ENCODE measurements around the gene CYP3A4. TPM values are rescaled to one million over a fixed set of nuclear protein-coding genes. Genes with fewer than 3 reads are reported as not detected.
"Not testable (repeated sequence)": the region's sequence is repeated elsewhere in the genome, so short reads cannot be mapped to it uniquely, and the experiment has no call there.

Gene CYP3A4
- total and polyA plus RNA-seq, 7 donors, result 0.25 to 3.6 (median 0.69) TPM; not detected in 4

GRCh38 chr7:99780588-99780987 is 3.4 kb downstream of the CYP3A4 start:
- 90 to 93% methylated on average over 1 of the region's 1 CpG for WGBS, 2 donors
- no peak for TF ChIP-seq CTCF (IDR thresholded peaks at IDR 0.05)
- no peak for TF ChIP-seq POLR2A (IDR thresholded peaks at IDR 0.05)
- no peak for TF ChIP-seq EP300 (IDR thresholded peaks at IDR 0.05)
- TF ChIP-seq POLR2AphosphoS5 (IDR thresholded peaks at IDR 0.05), result no peak

GRCh38 chr7:99779949-99780348 is 4.0 kb downstream of the CYP3A4 start:
- Histone ChIP-seq H3K27ac (no peak overlapping the region), H3K9me3 (no peaks in the 10 kb centered on the region), H3K27me3 (no peaks in the 10 kb centered on the region), H3K4me1 (no peaks in the 10 kb centered on the region), H3K4me3 (no peak overlapping the region), H3K36me3 (no peaks in the 10 kb centered on the region)
- intact Hi-C loops (cut with DNase I), result no loop called here
- DNase-seq, result no peak
- WGBS, 2 donors, result 80 to 81% methylated on average over 3 of the region's 3 CpGs
- TF ChIP-seq POLR2A (IDR thresholded peaks at IDR 0.05) (no peak), POLR2AphosphoS5 (IDR thresholded peaks at IDR 0.05) (no peak), CTCF (IDR thresholded peaks at IDR 0.05) (no peak)

More at GRCh38 chr7:99780588-99780987, 3.4 kb downstream of the CYP3A4 start:
- intact Hi-C loops (cut with DNase I), result no loop called here
- no peaks in the 10 kb centered on the region for H3K9me3 ChIP-seq
- no peak overlapping the region for H3K27ac ChIP-seq
- no peaks in the 10 kb centered on the region for H3K36me3 ChIP-seq
- no peak for DNase-seq
- no peaks in the 10 kb centered on the region for H3K27me3 ChIP-seq
- no peaks in the 10 kb centered on the region for H3K4me1 ChIP-seq
- H3K4me3 ChIP-seq, result no peak overlapping the region

GRCh38 chr7:99778880-99779279 is 5.1 kb downstream of the CYP3A4 start:
- DNase-seq, result no peak
- H3K9me3 ChIP-seq, result no peaks in the 10 kb centered on the region
- no peaks in the 10 kb centered on the region for H3K4me1 ChIP-seq
- intact Hi-C loops (cut with DNase I), result no loop called here
- H3K27ac ChIP-seq, result no peak overlapping the region
- H3K36me3 ChIP-seq, result no peaks in the 10 kb centered on the region
- TF ChIP-seq EP300 (IDR thresholded peaks at IDR 0.05), result no peak
- no peak for TF ChIP-seq CTCF (IDR thresholded peaks at IDR 0.05)
- TF ChIP-seq POLR2A (IDR thresholded peaks at IDR 0.05), result no peak
- TF ChIP-seq POLR2AphosphoS5 (IDR thresholded peaks at IDR 0.05), result no peak
- H3K4me3 ChIP-seq, result no peak overlapping the region
- 83 to 91% methylated on average over 5 of the region's 5 CpGs for WGBS, 2 donors
- no peaks in the 10 kb centered on the region for H3K27me3 ChIP-seq

- H3K27ac ChIP-seq; H3K27me3 ChIP-seq; H3K4me1 ChIP-seq; H3K36me3 ChIP-seq; intact Hi-C loops (cut with DNase I); H3K9me3 ChIP-seq; DNase-seq; H3K4me3 ChIP-seq: not testable (repeated sequence)
- WGBS, 2 donors, result 53 to 73% methylated on average over 1 of the region's 1 CpG
These were observed 10.6 kb downstream of the CYP3A4 start for GRCh38 chr7:99773395-99773794.

GRCh38 chr7:99772565-99772964 is 11.4 kb downstream of the CYP3A4 start:
- WGBS, 2 donors, result 20 to 66% methylated on average over 1 of the region's 1 CpG
- Histone ChIP-seq H3K4me1 (no peaks in the 10 kb centered on the region), H3K27ac (no peak overlapping the region), H3K9me3 (peaks cover 0 to 3% (median 0%) of the 10 kb centered on the region in 4 donors), H3K27me3 (no peaks in the 10 kb centered on the region), H3K36me3 (no peaks in the 10 kb centered on the region), H3K4me3 (no peak overlapping the region)
- intact Hi-C loops (cut with DNase I), result no loop called here
- DNase-seq, result no peak
- TF ChIP-seq POLR2AphosphoS5 (IDR thresholded peaks at IDR 0.05) (no peak), POLR2A (IDR thresholded peaks at IDR 0.05) (no peak), EP300 (IDR thresholded peaks at IDR 0.05) (no peak), CTCF (IDR thresholded peaks at IDR 0.05) (no peak)

GRCh38 chr7:99769494-99769893 is 14.5 kb downstream of the CYP3A4 start:
- DNase-seq; H3K27me3 ChIP-seq; H3K9me3 ChIP-seq; H3K4me1 ChIP-seq; H3K36me3 ChIP-seq; intact Hi-C loops (cut with DNase I); H3K27ac ChIP-seq; H3K4me3 ChIP-seq: not testable (repeated sequence)
- WGBS, 2 donors, result 96 to 97% methylated on average over 3 of the region's 3 CpGs
